ENCODE results near the gene PATZ1. TPM values are rescaled to one million over a fixed set of nuclear protein-coding genes. Genes with fewer than 3 reads are reported as not detected.
"Not testable (repeated sequence)": the region's sequence is repeated elsewhere in the genome, so short reads cannot be mapped to it uniquely, and the experiment has no call there.

Gene PATZ1
- total RNA-seq, 1 donor from 2014 or later: 24.0 TPM

DNA sequence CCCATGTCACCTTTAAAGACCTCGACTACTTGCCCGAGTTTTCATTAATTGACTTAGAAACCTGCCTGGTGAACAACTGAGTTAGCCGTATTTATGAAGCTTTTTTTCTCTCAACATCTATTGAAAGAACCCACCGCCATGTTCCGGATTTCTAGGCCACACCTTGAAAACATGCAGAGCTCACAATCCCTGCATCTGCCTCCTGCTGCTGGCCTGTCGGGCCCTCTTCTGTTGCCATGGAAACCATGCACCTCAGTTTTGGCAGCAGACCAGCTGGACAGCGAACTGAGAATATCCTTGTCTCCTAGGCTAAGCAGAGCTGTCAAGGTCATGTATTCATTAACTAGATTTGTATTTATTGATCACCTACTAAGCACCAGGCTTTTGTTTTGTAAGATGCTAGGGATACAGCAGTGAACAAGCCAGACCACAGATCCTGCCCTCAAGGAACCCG lies 4.3 kb upstream of the PATZ1 start:
- Histone ChIP-seq H3K4me1 (ENCODE audit: insufficient read depth, low read length) (peaks cover 9% of the 10 kb centered on the region), H3K4me2 (ENCODE audit: low read length) (no peak overlapping the region), H3K79me2 (ENCODE audit: insufficient read depth, low read length) (peaks cover 3% of the 10 kb centered on the region), H3K36me3 (ENCODE audit: insufficient read depth, low read length) (no peaks in the 10 kb centered on the region), H2AFZ (ENCODE audit: low read depth, low read length) (no peak overlapping the region), H4K20me1 (ENCODE audit: insufficient read depth, low read length) (peaks cover 2% of the 10 kb centered on the region), H3K9ac (ENCODE audit: low read length) (no peak overlapping the region), H3K4me3 (ENCODE audit: insufficient read depth, low read depth, low read length) (no peak overlapping the region), H3K9me3 (ENCODE audit: insufficient read depth, low read depth, low read length) (no peaks in the 10 kb centered on the region), H3K27ac (ENCODE audit: low read depth, low read length) (no peak overlapping the region), H3K27me3 (ENCODE audit: insufficient read depth, low read length) (no peaks in the 10 kb centered on the region)
- DNase-seq (ENCODE audit: low read depth): no peak
- Mint-ChIP-seq H3K4me1 (ENCODE audit: low read depth, unreplicated experiment) (peaks cover 2% of the 10 kb centered on the region), H3K27me3 (ENCODE audit: low read depth, unreplicated experiment) (peaks cover 3% of the 10 kb centered on the region), H3K4me3 (ENCODE audit: unreplicated experiment) (no peak overlapping the region), H3K36me3 (ENCODE audit: low read depth, unreplicated experiment) (no peaks in the 10 kb centered on the region), H3K27ac (ENCODE audit: unreplicated experiment) (no peak overlapping the region), H3K9me3 (ENCODE audit: unreplicated experiment) (no peaks in the 10 kb centered on the region)
- FAIRE-seq: no peak
- TF ChIP-seq, protein P1, sequence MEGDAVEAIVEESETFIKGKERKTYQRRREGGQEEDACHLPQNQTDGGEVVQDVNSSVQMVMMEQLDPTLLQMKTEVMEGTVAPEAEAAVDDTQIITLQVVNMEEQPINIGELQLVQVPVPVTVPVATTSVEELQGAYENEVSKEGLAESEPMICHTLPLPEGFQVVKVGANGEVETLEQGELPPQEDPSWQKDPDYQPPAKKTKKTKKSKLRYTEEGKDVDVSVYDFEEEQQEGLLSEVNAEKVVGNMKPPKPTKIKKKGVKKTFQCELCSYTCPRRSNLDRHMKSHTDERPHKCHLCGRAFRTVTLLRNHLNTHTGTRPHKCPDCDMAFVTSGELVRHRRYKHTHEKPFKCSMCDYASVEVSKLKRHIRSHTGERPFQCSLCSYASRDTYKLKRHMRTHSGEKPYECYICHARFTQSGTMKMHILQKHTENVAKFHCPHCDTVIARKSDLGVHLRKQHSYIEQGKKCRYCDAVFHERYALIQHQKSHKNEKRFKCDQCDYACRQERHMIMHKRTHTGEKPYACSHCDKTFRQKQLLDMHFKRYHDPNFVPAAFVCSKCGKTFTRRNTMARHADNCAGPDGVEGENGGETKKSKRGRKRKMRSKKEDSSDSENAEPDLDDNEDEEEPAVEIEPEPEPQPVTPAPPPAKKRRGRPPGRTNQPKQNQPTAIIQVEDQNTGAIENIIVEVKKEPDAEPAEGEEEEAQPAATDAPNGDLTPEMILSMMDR (IDR thresholded peaks at IDR 0.05; ENCODE audit: insufficient read depth, low read depth, low read length): no peak
- no peak for TF ChIP-seq EZH2 (IDR thresholded peaks at IDR 0.05; ENCODE audit: insufficient read depth, low read length)

- H3K9me3 ChIP-seq (ENCODE audit: insufficient read depth, low read depth, low read length): no peaks in the 10 kb centered on the region
- no peaks in the 10 kb centered on the region for H3K9me3 Mint-ChIP-seq (ENCODE audit: unreplicated experiment)
- H3K9ac ChIP-seq (ENCODE audit: low read length): no peak overlapping the region
- no peak overlapping the region for H3K27ac Mint-ChIP-seq (ENCODE audit: unreplicated experiment)
- peaks cover 14% of the 10 kb centered on the region for H3K4me1 ChIP-seq (ENCODE audit: insufficient read depth, low read length)
- H3K36me3 ChIP-seq (ENCODE audit: insufficient read depth, low read length): no peaks in the 10 kb centered on the region
- H2AFZ ChIP-seq (ENCODE audit: low read depth, low read length): no peak overlapping the region
- H3K79me2 ChIP-seq (ENCODE audit: insufficient read depth, low read length): peaks cover 8% of the 10 kb centered on the region
- no peaks in the 10 kb centered on the region for H3K36me3 Mint-ChIP-seq (ENCODE audit: low read depth, unreplicated experiment)
- no peak overlapping the region for H3K4me3 Mint-ChIP-seq (ENCODE audit: unreplicated experiment)
- no peak overlapping the region for H3K4me2 ChIP-seq (ENCODE audit: low read length)
- H3K27me3 ChIP-seq (ENCODE audit: insufficient read depth, low read length): no peaks in the 10 kb centered on the region
- H3K4me3 ChIP-seq (ENCODE audit: insufficient read depth, low read depth, low read length): no peak overlapping the region
- H3K27ac ChIP-seq (ENCODE audit: low read depth, low read length): no peak overlapping the region
- TF ChIP-seq EZH2 (IDR thresholded peaks at IDR 0.05; ENCODE audit: insufficient read depth, low read length): no peak
- TF ChIP-seq, protein P1 (IDR thresholded peaks at IDR 0.05; ENCODE audit: insufficient read depth, low read depth, low read length): no peak
- H3K4me1 Mint-ChIP-seq (ENCODE audit: low read depth, unreplicated experiment): peaks cover 2% of the 10 kb centered on the region
- FAIRE-seq: no peak
- H3K27me3 Mint-ChIP-seq (ENCODE audit: low read depth, unreplicated experiment): peaks cover 3% of the 10 kb centered on the region
- DNase-seq (ENCODE audit: low read depth): no peak
- H4K20me1 ChIP-seq (ENCODE audit: insufficient read depth, low read length): peaks cover 7% of the 10 kb centered on the region
These were observed 3.8 kb upstream of the PATZ1 start for GRCh38 chr22:31349960-31350359.

GRCh38 chr22:31348766-31349165 lies 2.6 kb upstream of the PATZ1 start:
- peak overlapping the region; percentile 27 for H3K4me3 Mint-ChIP-seq (ENCODE audit: unreplicated experiment)
- H3K4me1 Mint-ChIP-seq (ENCODE audit: low read depth, unreplicated experiment): peaks cover 8% of the 10 kb centered on the region
- H3K9me3 ChIP-seq (ENCODE audit: insufficient read depth, low read depth, low read length): no peaks in the 10 kb centered on the region
- peaks cover 19% of the 10 kb centered on the region for H4K20me1 ChIP-seq (ENCODE audit: insufficient read depth, low read length)
- peaks cover 19% of the 10 kb centered on the region for H3K79me2 ChIP-seq (ENCODE audit: insufficient read depth, low read length)
- no peaks in the 10 kb centered on the region for H3K36me3 ChIP-seq (ENCODE audit: insufficient read depth, low read length)
- no peaks in the 10 kb centered on the region for H3K27me3 ChIP-seq (ENCODE audit: insufficient read depth, low read length)
- H3K27me3 Mint-ChIP-seq (ENCODE audit: low read depth, unreplicated experiment): peaks cover 2% of the 10 kb centered on the region
- no peak overlapping the region for H3K27ac Mint-ChIP-seq (ENCODE audit: unreplicated experiment)
- peaks cover 26% of the 10 kb centered on the region for H3K4me1 ChIP-seq (ENCODE audit: insufficient read depth, low read length)
- H3K27ac ChIP-seq (ENCODE audit: low read depth, low read length): no peak overlapping the region
- TF ChIP-seq, protein P1 (IDR thresholded peaks at IDR 0.05; ENCODE audit: insufficient read depth, low read depth, low read length): no peak
- TF ChIP-seq EZH2 (IDR thresholded peaks at IDR 0.05; ENCODE audit: insufficient read depth, low read length): no peak
- H2AFZ ChIP-seq (ENCODE audit: low read depth, low read length): no peak overlapping the region
- no peak overlapping the region for H3K9ac ChIP-seq (ENCODE audit: low read length)
- no peaks in the 10 kb centered on the region for H3K36me3 Mint-ChIP-seq (ENCODE audit: low read depth, unreplicated experiment)
- no peaks in the 10 kb centered on the region for H3K9me3 Mint-ChIP-seq (ENCODE audit: unreplicated experiment)
- no peak for FAIRE-seq
- no peak overlapping the region for H3K4me3 ChIP-seq (ENCODE audit: insufficient read depth, low read depth, low read length)
- no peak for DNase-seq (ENCODE audit: low read depth)
- no peak overlapping the region for H3K4me2 ChIP-seq (ENCODE audit: low read length)

DNA sequence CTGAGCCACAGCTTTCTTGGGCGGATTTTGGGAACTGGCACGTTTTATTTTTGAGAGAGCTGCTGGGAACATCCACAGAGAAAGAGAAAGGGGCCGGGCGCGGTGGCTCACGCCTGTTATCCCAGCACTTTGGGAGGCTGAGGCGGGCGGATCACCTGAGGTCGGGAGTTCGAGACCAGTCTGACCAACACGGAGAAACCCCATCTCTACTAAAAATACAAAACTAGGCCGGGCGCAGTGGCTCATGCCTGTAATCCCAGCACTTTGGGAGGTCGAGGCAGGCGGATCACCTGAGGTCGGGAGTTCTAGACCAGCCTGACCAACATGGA lies 1.8 kb upstream of the PATZ1 start:
- Mint-ChIP-seq H3K27ac (ENCODE audit: unreplicated experiment) (peak overlapping the region; percentile 85), H3K4me3 (ENCODE audit: unreplicated experiment) (peak overlapping the region; percentile 85), H3K4me1 (ENCODE audit: low read depth, unreplicated experiment) (peaks cover 16% of the 10 kb centered on the region)
- not testable (repeated sequence) for H3K27ac ChIP-seq (ENCODE audit: low read depth, low read length); H3K9me3 Mint-ChIP-seq (ENCODE audit: unreplicated experiment); H3K36me3 Mint-ChIP-seq (ENCODE audit: low read depth, unreplicated experiment); FAIRE-seq; H3K27me3 ChIP-seq (ENCODE audit: insufficient read depth, low read length); DNase-seq (ENCODE audit: low read depth); H3K9me3 ChIP-seq (ENCODE audit: insufficient read depth, low read depth, low read length); H3K27me3 Mint-ChIP-seq (ENCODE audit: low read depth, unreplicated experiment); H3K36me3 ChIP-seq (ENCODE audit: insufficient read depth, low read length)
- Histone ChIP-seq H3K4me3 (ENCODE audit: insufficient read depth, low read depth, low read length) (peak overlapping the region; percentile 65), H4K20me1 (ENCODE audit: insufficient read depth, low read length) (peaks cover 27% of the 10 kb centered on the region), H3K4me1 (ENCODE audit: insufficient read depth, low read length) (peaks cover 34% of the 10 kb centered on the region), H3K9ac (ENCODE audit: low read length) (peak overlapping the region; percentile 81), H3K79me2 (ENCODE audit: insufficient read depth, low read length) (peaks cover 25% of the 10 kb centered on the region), H2AFZ (ENCODE audit: low read depth, low read length) (peak overlapping the region; percentile 51), H3K4me2 (ENCODE audit: low read length) (peak overlapping the region; percentile 91)
